GM18868 (cell line): ENCODE data around the gene EPN2.
A peak's percentile ranks its signal among the peaks of the same experiment; 100 is the strongest.
"Not testable (repeated sequence)": the region's sequence is repeated elsewhere in the genome, so short reads cannot be mapped to it uniquely, and the experiment has no call there.

Source experiments
- ATAC-seq: cut with Tn5 transposase; IDR thresholded peaks from one replicate; pipeline ENCODE4 v1.9.1; 2021; ENCODE audit warnings: mild to moderate bottlenecking, moderate library complexity; ENCODE audit not compliant: unreplicated experiment

EPN2 gene

GRCh38 chr17:19264681-19265080 lies 27.5 kb downstream of the EPN2 start:
- no peak for ATAC-seq

DNA sequence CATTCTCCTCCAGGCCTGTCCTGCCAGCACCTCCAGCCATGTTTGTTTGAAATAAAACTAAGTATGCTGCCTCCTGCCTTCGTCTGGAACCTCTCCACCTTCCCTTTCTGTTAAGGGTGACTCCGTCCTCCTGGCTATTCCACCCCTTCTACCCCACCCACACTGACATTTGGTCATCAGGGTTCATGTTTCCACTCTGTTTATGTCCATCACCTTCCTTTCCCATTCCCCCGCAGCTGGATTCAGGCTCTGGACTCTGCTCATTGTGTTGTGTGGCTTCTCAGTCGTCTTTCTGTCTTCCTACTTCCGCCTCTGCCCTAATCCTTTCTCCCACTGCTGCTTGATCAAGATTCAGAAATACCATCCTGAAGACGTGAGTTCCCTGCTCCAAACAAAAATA lies 28.6 kb downstream of the EPN2 start:
- ATAC-seq: no peak

- ATAC-seq: no peak
Measured at GRCh38 chr17:19268611-19269010, 31.4 kb downstream of the EPN2 start.

GRCh38 chr17:19269106-19269505 lies 31.9 kb downstream of the EPN2 start:
- no peak for ATAC-seq

DNA sequence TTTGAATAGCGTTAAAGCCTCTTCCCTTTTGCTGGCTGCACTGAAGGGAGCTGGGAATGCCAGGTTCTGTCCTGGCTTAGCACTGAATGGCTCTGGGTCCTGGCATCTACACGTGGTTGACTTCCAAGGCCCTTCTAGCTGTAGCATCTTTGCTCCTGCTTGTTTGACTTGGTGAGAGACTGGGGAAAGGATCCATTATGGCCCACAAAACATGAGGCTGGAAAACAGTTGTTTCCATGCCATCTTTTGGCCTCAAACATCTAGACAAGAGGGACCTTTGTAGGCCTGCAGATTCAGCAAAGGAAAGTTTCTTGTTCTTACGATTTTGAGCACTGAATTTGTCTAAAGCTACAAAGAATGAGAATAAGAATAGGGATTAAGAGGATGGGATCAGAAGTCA lies 32.5 kb downstream of the EPN2 start:
- ATAC-seq: no peak

GRCh38 chr17:19270347-19270703 lies 33.2 kb downstream of the EPN2 start:
- ATAC-seq: no peak

- peak; percentile 77 for ATAC-seq
Measured at GRCh38 chr17:19270704-19271611, 33.8 kb downstream of the EPN2 start.

DNA sequence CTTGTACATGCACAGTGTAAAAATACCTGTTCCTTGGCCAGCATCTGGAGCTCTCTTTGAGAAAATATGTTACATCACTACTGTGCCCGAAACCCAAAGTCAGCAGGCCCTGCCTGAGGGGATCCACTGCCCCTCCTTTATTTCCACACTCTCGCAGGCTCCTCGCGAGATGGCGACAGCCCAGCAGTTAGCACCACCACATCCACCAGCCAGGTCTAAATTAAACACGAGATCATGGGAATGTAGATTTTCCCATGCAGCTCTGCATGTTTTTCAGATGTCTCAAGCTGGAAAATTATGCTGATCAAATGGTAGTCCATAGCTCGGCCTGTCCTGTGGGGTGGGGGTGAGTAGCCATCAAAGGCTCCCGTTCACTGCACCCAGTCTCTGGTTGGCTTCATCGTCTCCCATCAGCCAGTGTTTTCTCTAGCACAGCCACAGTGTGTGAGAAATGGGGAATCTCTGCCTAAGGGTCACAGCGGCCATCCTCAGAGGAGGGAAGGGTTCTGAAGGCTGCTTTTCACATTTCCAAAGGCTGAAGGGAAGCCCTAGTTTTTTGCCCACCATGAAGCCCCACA lies 34.7 kb downstream of the EPN2 start:
- no peak for ATAC-seq

DNA sequence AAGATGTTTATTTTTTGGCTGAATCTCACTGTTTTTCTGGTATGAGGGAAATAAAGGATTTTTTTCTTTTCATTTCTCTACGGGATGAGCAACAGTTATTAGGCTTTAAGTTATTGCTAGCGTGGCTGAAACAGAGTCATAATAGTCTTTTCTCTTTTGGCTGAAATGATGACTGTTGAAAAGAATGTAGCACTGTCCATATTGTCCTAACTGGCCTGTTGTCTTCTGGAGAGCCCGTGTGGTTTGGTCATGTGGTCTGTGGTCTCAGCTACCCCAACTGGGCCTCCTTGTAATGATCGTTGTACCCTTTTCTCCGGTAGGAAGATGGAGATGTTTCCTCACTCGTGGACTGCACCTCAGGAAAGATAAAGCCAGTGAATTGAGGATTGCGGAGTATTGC lies 36.6 kb downstream of the EPN2 start:
- no peak for ATAC-seq

GRCh38 chr17:19274893-19275292 lies 37.7 kb downstream of the EPN2 start:
- ATAC-seq: no peak

DNA sequence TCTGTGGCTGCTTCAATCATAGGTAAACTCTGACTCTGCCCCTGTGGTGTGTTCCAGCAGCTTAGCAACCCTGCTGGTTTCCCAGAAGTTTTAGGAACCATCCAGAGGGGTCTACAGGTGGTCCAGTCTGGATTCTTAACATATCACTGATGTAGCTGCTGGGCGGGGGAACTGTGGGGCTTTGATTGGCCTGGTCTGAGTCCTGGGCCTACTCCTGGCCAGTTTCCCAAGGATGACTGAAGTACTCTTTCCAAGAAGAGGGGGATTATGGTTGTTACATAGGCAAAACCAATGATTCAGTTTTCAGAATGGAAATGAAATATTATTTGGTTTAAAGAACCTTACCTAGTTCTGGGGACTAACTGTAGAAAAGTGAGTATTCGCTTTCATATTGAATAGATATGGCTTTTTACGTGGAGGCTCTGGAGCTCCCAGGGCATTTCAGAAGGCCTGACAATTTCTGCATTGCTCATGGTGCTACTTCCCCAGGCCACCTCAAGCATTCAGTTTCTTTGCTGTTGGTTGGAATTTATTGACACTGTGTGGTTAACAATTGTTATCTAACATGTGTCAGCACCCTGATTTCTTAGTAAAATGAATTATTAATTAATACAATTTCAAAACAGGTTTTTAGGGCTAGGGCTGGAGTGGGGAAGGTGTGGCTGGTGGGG lies 38.4 kb downstream of the EPN2 start:
- ATAC-seq: no peak

GRCh38 chr17:19278284-19278683 lies 41.1 kb downstream of the EPN2 start:
- not testable (repeated sequence) for ATAC-seq

GRCh38 chr17:19278729-19279128 lies 41.6 kb downstream of the EPN2 start:
- no peak for ATAC-seq

DNA sequence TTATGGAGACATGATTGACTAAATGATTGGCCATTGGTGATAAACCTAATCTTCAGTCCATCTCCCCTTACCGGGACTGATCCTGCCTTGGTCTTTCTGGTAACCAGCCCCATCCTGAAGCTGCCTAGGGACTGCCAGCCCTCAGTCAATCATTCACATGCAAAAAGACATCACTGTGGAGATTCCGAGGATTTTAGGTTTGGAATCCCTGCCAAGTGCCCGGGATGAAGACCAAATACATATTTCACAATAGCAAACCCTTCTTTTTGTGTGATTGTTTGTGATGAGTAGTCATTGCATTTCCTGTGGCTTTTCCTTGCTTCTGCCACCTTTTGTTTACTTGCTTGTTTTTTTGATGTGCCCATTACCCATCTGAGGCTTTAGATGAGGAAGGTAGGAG lies 44.0 kb downstream of the EPN2 start:
- no peak for ATAC-seq

- peak; percentile 59 for ATAC-seq
Measured at GRCh38 chr17:19284005-19284959, 47.1 kb downstream of the EPN2 start.

GRCh38 chr17:19285213-19285900 lies 48.2 kb downstream of the EPN2 start:
- ATAC-seq: no peak

GRCh38 chr17:19286751-19287341 lies 49.7 kb downstream of the EPN2 start:
- no peak for ATAC-seq

- ATAC-seq: no peak
Measured at GRCh38 chr17:19287651-19288050, 50.5 kb downstream of the EPN2 start.

DNA sequence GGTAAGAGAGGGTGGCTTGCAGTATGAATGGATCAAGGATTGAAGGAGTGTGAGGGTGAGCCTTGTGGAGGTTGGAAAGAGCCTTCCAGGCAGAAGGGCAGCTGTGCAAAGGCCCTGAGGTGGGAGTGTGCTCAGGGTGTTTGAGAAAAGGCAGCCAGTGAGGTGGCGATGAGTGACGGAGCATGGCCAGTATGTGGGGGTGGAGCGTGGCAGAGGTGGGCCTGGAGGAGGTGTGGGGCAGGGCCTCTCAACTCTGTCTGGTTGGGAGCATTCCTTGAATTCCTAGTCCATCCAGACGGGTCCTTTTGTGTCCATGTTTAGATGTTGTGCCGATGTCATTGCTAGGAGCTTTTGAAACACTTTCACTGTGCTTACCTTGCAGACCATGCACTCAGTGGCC lies 51.3 kb downstream of the EPN2 start:
- ATAC-seq: no peak
